ENCODE data around the gene SGCA. TPM values are rescaled to one million over a fixed set of nuclear protein-coding genes. Genes with fewer than 3 reads are reported as not detected.
A peak's percentile ranks its signal among the peaks of the same experiment; 100 is the strongest.

Gene SGCA
- total and polyA plus RNA-seq, 9 of the 15 experiments (the other 6 are each of a cell fraction or from before 2014, with no cell fraction given), result not detected

GRCh38 chr17:50169121-50169764 lies 3.4 kb downstream of the SGCA start (continued):
- no peak for TF ChIP-seq GTF2A2 (tag; IDR thresholded peaks at IDR 0.05)
- TF ChIP-seq ARID2 (IDR thresholded peaks at IDR 0.05), result peak; percentile 79
- TF ChIP-seq KDM5B (IDR thresholded peaks at IDR 0.05; ENCODE audit: insufficient replicate concordance, low read depth, low read length), result no peak
- peak; percentile 85 for TF ChIP-seq STAG1 (CRISPR knock-in tag; IDR thresholded peaks at IDR 0.05; ENCODE audit: borderline replicate concordance)
- no peak for TF ChIP-seq ZNF124 (CRISPR knock-in tag; IDR thresholded peaks at IDR 0.05)
- TF ChIP-seq MEIS2 (IDR thresholded peaks at IDR 0.05; ENCODE audit: partially characterized antibody), result no peak
- TF ChIP-seq IRF1 (CRISPR knock-in tag; IDR thresholded peaks at IDR 0.05; ENCODE audit: borderline replicate concordance), result no peak
- TF ChIP-seq MED1 (CRISPR knock-in tag; IDR thresholded peaks at IDR 0.05; ENCODE audit: borderline replicate concordance), result no peak
- TF ChIP-seq REST (IDR thresholded peaks at IDR 0.05; ENCODE audit: borderline replicate concordance), result peak; percentile 77
- TF ChIP-seq REST (CRISPR knock-in tag; IDR thresholded peaks at IDR 0.05; ENCODE audit: low read depth), result no peak
- no peak for TF ChIP-seq ZNF398 (CRISPR knock-in tag; IDR thresholded peaks at IDR 0.05)
- peak; percentile 48 for TF ChIP-seq VEZF1 (CRISPR knock-in tag; IDR thresholded peaks at IDR 0.05)
- no peak for TF ChIP-seq ZNF699 (CRISPR knock-in tag; IDR thresholded peaks at IDR 0.05; ENCODE audit: insufficient replicate concordance)
- no peak for TF ChIP-seq SRSF1 (IDR thresholded peaks at IDR 0.05; ENCODE audit: low read depth, low read length)
- TF ChIP-seq ZKSCAN8 (CRISPR knock-in tag; IDR thresholded peaks at IDR 0.05), result no peak
- no peak for TF ChIP-seq CAMTA2 (CRISPR knock-in tag; conservative IDR thresholded peaks at IDR 0.05)
